HG02610 (cell line): Measurements from ENCODE around the gene ACTL9.
"Not testable (repeated sequence)": the region's sequence is repeated elsewhere in the genome, so short reads cannot be mapped to it uniquely, and the experiment has no call there.

ENCODE experiments used
- ATAC-seq: cut with Tn5 transposase; IDR thresholded peaks from one replicate; pipeline ENCODE4 v1.9.1; 2021; ENCODE audit warnings: mild to moderate bottlenecking, moderate library complexity; ENCODE audit not compliant: unreplicated experiment

Gene ACTL9

GRCh38 chr19:8698433-8699063 lies at the start of gene ACTL9:
Gene ACTL9 (minus strand): TSS chr19:8698795. CDS start chr19:8698701, 94 bp downstream.
- no peak for ATAC-seq

GRCh38 chr19:8739291-8740065 lies 40.9 kb upstream of the ACTL9 start:
- ATAC-seq, result not testable (repeated sequence)

GRCh38 chr19:8738377-8738776 lies 39.8 kb upstream of the ACTL9 start:
- ATAC-seq, result no peak

- no peak for ATAC-seq
Measured at GRCh38 chr19:8731428-8732169, 33.0 kb upstream of the ACTL9 start.

GRCh38 chr19:8724276-8724675 lies 25.7 kb upstream of the ACTL9 start:
- no peak for ATAC-seq

- no peak for ATAC-seq
Measured at GRCh38 chr19:8722032-8722431, 23.4 kb upstream of the ACTL9 start.

GRCh38 chr19:8721334-8721733 lies 22.7 kb upstream of the ACTL9 start, which contains the start of gene OR2Z1:
Gene OR2Z1 (plus strand): TSS chr19:8721634. CDS start chr19:8731029, 9,395 bp downstream.
- ATAC-seq, result no peak

- not testable (repeated sequence) for ATAC-seq
Measured at GRCh38 chr19:8710337-8710736, 11.7 kb upstream of the ACTL9 start.

GRCh38 chr19:8705742-8706141 lies 7.1 kb upstream of the ACTL9 start:
- ATAC-seq, result no peak

- not testable (repeated sequence) for ATAC-seq
Measured at GRCh38 chr19:8705304-8705703, 6.7 kb upstream of the ACTL9 start.

GRCh38 chr19:8703223-8703622 lies 4.6 kb upstream of the ACTL9 start:
- no peak for ATAC-seq

- no peak for ATAC-seq
Measured at GRCh38 chr19:8702350-8702749, 3.8 kb upstream of the ACTL9 start.

GRCh38 chr19:8700956-8701355 lies 2.4 kb upstream of the ACTL9 start:
- ATAC-seq, result no peak

- no peak for ATAC-seq
Measured at GRCh38 chr19:8699908-8700307, 1.3 kb upstream of the ACTL9 start.

- ATAC-seq, result no peak
Measured at GRCh38 chr19:8697671-8698432, 743 bp downstream of the ACTL9 start.

- no peak for ATAC-seq
Measured at GRCh38 chr19:8696993-8697392, 1.6 kb downstream of the ACTL9 start.

- ATAC-seq, result no peak
Measured at GRCh38 chr19:8695911-8696310, 2.7 kb downstream of the ACTL9 start.

GRCh38 chr19:8695501-8695900 lies 3.1 kb downstream of the ACTL9 start:
- no peak for ATAC-seq

- ATAC-seq, result no peak
Measured at GRCh38 chr19:8690753-8691539, 7.6 kb downstream of the ACTL9 start.

GRCh38 chr19:8688930-8689329 lies 9.7 kb downstream of the ACTL9 start:
- no peak for ATAC-seq
